Skin of body (tissue), 2 donors: Measurements from ENCODE around the gene KRTAP4-5. TPM values are rescaled to one million over a fixed set of nuclear protein-coding genes. Genes with fewer than 3 reads are reported as not detected.
"Not testable (repeated sequence)": the region's sequence is repeated elsewhere in the genome, so short reads cannot be mapped to it uniquely, and the experiment has no call there.

Experiments
- DNase-seq: peaks from one replicate; lab custom pipeline; 2025; lab: John Stamatoyannopoulos, UW
- total RNA-seq: library from RNA; depleted of rRNA; stranded (reverse); fragments of >200 nt; gene quantifications from one replicate; pipeline ENCODE4 v1.2.3, GENCODE V29; 2014

KRTAP4-5 gene
- total RNA-seq, 1 donor from 2014 or later = 1.3 TPM

DNA sequence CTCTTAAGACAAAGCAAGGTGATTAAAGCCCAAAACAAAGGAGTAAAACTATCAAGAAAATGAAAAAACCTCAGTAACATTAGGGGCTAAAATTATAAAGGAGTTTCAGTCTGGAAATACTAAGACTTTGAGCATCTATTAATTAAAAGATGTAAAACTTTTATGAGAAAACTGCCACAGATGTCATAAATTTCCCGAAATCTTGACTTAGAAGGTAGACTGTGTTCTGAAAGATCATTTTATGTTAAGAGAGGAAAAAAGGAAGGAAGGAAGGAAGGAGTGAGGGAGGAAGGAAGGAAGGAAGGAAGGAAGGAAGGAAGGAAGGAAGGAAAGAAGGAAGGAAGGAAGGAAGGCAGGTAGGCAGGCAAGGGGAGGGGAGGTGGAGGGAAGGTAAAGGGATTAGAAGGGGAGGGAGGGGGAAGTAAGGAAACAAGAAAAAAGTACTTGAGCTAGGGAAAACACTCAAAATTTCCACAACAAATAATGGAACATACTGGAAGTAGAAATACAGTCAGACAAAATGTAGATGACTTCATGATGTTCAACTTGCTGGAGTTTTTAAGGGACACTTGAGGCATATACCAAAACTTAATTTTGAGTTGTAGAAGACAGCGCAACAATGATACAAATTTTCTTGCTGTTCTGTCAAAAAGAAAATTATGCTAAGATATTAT, 2.0 kb downstream of the KRTAP4-5 start:
- no peak for DNase-seq

DNA sequence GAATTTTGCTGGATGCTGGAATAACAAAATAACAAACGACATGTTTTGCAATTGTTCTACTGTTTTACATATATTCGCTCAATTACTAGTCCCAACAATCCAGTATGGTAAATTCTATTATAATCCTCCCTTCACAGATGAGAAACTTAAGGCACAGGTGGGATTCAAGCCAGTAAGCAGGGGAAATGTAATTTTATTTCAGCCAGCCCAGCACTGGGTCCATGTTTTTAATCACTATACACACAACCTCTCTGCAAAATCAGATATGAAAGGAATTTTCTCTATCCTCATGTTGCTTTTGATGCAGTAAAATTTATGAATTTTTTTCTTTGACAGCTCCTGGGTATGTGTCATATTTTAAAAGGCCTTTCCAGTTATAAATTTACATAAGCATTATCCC, 4.4 kb downstream of the KRTAP4-5 start:
- DNase-seq = no peak

DNA sequence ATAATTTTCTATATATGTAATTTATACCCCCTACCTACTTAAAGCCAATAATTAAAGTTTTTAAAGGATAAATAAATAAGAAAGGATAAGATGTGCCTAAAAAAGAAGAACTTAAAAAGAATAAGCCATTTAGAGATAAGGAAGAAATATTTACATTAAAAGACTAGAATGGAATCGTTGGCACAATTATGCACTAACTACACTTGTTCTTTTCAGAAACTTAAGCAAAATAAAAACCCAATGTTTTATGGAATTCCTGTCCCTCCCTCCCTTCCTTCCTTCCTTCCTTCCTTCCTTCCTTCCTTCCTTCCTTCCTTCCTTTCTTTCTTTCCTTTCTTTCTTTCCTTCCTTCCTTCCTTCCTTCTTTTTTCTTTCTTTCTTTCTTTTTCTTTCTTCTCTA, 4.8 kb downstream of the KRTAP4-5 start:
- no peak for DNase-seq

DNA sequence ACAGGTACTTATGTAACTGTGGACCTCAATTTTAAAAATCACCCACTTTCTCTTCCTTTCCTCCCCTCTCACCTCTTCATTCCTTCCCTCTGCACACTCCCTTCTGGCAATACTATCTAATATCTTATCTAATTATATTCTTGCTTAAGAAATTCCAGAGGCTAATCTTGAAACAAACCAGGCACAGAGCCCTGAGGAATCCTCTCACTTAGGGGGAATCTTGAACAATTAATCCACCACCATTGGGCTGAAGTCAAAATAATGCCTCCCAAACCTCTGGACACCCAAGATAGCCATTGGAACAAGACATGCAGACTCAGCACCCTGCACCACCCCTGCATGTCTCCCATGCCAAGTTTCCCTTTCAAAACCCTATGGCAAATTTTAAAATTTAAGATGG, 8.3 kb downstream of the KRTAP4-5 start:
- no peak for DNase-seq

DNA sequence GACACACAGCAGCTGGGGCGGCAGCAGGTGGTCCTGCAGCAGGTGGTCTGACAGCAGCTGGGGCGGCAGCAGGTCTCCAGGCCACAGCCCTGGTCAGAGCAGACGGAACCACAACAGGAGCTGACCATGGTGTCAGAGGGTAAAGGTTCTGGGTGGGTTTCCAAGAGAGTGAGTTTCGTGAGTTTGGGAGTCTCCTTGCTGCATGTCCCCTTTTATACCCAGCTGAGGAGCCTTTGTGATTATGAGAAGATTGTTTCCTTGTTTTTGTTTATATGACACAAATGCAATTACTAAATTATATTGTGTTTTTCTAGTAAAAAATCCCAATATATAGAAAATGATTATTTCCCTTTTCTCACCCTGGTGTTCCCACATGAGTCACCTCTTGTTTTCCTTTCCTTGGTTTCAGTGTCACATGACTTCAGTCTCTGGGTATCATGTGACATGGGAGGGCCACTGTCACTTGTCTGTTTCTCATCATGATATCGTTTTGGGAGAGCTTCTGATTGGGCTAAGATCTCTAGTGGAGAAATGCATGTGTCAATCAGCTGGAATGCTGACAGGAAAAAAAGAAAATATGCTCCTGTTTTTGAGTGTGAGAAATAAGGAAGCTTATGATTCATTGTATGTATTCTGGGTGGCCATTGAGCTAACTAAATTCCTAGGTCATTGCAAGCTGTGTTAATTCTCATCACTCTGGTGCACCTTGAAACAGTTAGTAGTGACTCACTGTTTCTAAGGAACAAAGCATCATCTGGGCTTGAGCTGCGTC, 9.1 kb downstream of the KRTAP4-5 start, which contains the start of gene KRTAP4-6:
Gene KRTAP4-6 (minus strand): TSS at position 185 of the 772 bp plus-strand sequence. CDS start 57 bp downstream, at position 128.
- no peak for DNase-seq

DNA sequence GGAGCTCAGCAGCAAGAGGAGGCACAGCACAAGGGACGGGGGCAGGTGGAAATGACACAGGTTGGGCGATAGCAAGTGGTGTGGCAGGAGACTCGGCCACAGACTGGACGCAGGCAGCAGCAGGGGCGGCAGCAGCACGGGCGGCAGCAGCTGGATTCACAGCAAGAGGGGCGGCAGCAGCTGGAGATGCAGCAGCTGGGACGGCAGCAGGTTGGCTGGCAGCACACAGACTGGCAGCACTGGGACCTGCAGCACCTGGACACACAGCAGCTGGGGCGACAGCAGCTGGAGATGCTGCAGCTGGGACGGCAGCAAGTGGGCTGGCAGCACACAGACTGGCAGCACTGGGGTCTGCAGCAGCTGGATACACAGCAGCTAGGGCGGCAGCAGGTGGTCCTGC, 9.8 kb downstream of the KRTAP4-5 start:
- DNase-seq = not testable (repeated sequence)

DNA sequence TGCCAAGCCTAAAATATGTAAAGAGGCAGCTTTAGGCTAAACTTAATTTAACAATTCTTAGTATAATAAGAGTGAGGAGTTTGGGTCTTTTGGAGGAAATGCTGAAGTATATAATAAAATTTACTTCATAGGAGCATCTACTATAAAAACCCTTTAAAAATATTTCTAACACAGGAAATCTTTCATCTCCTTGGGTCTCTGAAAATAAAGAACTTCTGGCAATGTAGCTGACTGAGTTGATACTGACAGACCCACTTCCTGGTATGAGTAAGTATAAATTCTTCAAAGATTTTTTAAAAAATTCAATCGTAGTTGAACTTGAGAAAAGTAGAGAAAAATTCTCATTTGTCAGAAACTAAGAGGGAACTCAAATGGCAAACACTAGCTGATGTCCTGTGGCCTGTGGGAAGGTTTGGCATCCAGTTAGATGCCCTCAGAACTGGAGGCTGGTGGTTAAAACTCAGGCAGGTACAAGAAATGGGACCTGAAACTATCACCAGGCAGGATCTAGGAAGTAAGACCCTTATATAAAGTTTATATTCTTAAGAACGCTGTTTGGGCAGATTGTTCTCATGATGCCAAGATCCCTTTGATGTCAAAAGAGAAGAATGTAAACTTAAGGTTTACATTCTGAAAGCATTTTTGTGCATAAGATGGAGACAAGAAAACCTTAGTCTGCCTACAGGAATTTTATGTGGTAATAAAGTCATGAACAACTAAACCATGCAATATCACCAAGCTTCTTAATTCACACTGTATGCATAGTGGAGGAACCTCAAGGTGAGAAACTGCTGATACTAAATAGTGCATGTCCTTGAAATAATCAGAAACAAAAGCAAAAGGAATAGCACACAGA, 15.5 kb downstream of the KRTAP4-5 start:
- no peak for DNase-seq

DNA sequence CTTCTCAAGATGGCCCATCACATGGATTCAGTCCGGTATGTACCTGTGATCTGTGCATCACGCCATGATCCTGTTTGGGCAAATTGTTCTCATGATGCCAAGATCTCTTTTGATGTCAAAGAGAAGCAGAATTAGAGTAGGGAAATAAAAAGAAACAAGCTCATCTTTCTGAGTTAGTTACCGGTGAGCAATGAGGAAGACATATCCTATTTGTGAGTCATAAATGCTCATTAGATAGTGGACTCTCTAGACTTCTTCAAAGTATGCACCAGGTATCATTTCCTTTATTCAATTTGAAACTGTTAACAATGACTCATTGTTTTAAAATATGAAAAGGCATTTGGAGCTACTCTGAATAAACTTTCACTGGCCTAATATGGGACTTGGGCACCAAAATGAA, 17.6 kb downstream of the KRTAP4-5 start:
- DNase-seq = no peak

DNA sequence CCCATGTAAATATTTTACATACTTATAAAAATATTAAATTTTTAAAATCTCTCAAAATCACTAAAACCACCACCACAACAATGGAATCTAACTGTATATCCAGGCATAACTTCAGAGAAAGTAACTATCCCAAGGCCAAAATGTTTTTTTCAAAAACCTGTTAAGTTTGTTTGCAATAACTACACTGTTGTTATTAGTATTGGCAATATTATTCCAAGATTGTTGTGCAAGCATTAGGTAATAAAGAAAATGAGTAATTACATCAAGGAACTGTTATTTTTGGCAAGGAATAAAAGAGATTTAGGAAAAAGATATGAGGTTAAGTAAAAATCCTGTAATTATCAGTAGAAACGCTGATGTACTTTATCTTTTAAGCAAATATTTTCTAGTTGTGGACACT, 22.3 kb downstream of the KRTAP4-5 start:
- no peak for DNase-seq

DNA sequence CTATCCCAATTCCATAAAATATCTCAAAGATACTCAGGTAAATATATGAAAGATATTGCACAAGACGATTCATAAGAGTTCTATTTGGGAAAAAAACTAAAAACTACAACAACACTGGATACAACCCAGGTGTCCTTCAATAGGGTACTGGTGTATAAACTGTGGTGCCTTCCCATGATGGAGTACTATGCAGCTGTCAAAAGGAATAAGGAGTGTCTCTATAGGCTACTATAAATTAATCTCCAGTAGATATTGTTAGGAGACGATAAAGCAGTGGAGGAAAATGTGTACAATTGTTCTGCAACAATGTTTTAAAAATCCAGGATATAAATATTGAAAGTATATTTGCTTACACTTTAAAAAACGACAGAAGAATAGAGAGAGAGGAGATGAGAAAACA, 23.2 kb downstream of the KRTAP4-5 start:
- DNase-seq = no peak

DNA sequence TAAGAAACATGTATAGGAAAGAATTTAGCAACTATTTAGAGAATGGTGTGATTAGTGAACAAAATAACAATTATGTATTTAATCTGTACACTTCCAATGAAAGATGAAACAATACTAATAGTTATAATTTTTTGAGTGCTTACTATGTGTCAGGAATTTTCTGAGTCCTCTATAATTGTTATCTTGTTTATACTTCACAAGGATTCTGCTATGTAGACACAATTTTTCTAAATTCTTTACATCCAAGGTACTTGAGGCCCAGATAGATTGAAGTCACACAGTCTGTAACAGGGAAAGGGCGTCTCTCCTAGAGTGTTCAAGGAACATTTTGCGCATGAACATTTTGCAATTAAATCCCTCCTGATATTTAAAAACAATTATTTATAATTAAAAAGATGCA, 24.6 kb downstream of the KRTAP4-5 start:
- no peak for DNase-seq

DNA sequence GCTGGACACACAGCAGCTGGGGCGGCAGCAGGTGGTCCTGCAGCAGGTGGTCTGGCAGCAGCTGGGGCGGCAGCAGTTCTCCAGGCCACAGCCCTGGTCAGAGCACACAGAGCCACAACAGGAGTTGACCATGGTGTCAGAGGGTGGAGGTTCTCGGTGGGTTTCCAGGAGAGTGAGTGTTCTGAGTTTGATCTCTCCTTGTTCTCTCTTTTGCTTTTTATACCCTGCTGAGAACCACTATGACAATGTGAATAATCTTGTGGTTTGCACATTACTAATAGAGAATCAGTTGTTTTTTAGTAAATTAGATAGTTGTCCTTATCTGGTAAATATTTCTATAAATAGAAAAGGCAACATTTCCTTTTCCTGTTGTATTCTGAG, 25.6 kb downstream of the KRTAP4-5 start, which contains the start of gene KRTAP4-12:
Gene KRTAP4-12 (minus strand): TSS at position 192 of the 381 bp plus-strand sequence. CDS start 60 bp downstream, at position 132.
- DNase-seq = not testable (repeated sequence)

DNA sequence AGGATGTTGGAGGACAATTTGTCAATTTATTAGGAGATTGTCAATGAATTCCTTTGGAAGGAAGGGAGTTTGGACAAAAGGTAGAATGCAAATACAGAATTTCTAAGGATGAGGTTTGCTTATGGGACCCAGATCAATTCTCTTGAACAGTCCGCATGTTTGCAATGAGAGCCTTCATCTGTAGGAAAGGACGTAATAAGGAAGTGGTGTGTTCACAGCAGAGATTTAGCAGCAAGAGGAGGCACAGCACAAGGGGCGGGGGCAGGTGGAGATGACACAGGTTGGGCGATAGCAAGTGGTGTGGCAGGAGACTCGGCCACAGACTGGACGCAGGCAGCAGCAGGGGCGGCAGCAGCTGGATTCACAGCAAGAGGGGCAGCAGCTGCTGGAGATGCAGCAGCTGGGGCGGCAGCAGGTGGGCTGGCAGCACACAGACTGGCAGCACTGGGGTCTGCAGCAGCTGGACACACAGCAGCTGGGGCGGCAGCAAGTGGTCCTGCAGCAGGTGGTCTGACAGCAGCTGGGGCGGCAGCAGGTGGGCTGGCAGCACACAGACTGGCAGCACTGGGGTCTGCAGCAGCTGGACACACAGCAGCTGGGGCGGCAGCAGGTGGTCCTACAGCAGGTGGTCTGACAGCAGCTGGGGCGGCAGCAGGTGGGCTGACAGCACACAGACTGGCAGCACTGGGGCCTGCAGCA, 26.2 kb downstream of the KRTAP4-5 start:
- DNase-seq = not testable (repeated sequence)

DNA sequence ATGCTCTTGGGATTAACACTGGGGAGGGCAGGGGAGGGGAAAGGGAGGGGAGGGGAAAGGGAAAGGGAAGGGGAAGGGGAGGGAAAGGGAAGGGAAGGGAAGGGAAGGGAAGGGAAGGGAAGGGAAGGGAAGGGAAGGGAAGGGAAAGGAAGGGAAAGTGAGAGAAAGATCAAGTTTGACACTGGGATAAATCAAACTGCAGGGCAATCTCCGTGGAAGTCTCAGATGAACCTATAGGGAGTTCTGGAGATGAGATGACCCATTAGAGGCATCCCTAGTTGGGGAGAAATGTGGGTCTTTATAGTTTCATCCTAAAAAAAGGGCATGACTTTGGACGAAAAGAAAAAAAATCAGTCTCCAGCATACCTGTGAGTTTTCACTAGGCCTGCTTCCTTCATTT, 27.9 kb downstream of the KRTAP4-5 start:
- no peak for DNase-seq

DNA sequence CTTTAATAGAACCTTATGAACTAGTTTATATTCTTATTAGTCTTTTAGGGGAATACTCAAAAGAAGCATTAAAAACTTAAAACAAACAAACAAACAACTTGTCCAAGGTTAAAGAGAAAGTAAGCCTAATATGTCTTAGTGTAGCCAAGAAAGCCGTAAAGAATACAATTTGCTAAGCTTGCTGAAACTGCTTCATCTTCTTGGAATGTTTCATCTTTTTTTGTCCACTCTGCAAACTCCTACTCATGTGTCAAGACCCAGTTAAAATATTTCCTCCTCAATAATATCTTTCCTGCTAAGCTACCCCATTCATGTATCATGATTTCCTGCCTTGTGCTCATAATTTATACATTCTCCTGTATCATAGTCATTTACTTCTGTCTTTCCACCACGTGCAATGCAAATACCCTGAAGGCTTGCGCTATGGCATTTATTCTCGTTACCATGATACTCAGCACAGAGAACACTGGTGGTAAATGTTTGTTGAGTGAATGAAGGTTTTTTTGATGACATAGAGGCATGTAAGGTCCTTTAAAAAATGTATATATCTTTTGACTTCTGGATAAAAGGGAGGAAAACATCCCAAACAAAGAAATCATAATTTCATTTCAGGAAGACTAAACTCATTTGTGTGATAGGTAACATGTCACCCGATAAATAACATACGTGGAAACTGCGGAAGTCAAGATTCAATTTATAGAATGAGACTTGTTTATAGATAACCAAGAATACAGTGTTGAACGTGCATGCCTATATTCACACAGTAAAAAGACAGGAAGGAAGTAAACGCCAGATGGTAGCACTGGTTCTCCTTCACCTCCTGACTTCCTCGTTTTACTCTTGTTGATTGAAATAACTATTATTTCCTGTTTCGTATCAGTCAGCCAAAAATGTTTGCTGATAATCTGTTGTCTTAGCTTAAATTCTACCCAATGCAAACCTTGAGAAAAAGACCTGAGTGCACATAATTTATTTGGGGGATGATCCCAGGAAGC, 29.6 kb downstream of the KRTAP4-5 start:
- not testable (repeated sequence) for DNase-seq

DNA sequence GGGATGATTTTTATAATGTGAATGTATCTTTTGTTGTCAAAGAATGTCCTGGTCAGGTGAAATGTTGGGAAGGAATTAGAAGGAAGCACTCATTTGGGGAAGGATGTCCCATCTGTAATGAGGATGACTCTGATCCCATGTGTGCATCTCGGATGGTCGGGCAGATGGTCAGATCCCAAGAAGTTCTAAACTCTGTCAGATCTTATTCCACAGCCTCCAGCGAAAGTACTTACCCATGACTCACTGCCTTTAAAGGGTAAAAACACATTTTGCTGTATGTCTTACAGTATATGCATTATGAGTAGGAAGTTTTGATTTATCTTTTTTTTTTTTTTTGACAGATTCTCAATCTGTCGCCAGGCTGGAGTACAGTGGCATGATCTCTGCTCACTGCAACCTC, 30.9 kb downstream of the KRTAP4-5 start:
- DNase-seq = no peak

DNA sequence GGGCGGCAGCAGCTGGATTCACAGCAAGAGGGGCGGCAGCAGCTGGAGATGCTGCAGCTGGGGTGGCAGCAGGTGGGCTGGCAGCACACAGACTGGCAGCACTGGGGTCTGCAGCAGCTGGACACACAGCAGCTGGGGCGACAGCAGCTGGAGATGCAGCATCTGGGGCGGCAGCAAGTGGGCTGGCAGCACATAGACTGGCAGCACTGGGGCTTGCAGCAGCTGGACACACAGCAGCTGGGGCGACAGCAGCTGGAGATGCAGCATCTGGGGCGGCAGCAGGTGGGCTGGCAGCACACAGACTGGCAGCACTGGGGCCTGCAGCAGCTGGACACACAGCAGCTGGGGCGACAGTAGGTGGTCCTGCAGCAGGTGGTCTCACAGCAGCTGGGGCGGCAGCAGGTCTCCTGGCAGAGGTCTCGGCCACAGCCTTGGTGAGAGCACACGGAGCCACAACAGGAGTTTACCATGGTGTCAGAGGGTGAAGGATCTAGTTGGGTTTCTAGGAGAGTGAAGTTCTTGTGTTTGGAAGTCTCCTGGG, 31.7 kb downstream of the KRTAP4-5 start, which contains the start of gene KRTAP4-11:
Gene KRTAP4-11 (minus strand): TSS at position 528 of the 541 bp plus-strand sequence. CDS start 58 bp downstream, at position 470.
- DNase-seq = not testable (repeated sequence)

DNA sequence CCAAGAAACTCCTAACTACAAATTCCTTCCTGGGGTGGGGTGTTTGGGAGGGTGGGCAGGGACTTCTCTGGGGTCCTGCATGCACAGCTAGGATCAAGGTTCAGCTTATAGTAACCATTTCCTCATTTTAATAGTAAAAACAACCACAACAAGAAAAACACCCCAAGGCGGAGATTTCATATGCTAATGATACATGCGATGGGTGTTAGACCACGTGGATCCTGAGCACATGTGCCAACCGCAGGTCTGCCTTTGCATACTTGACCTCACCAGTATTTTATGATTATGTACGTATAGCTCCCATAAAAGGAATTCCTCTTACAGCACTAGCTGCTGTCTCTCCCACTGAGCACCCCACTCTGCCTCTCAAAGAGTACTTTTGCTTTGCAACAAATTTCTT, 33.3 kb downstream of the KRTAP4-5 start:
- no peak for DNase-seq

DNA sequence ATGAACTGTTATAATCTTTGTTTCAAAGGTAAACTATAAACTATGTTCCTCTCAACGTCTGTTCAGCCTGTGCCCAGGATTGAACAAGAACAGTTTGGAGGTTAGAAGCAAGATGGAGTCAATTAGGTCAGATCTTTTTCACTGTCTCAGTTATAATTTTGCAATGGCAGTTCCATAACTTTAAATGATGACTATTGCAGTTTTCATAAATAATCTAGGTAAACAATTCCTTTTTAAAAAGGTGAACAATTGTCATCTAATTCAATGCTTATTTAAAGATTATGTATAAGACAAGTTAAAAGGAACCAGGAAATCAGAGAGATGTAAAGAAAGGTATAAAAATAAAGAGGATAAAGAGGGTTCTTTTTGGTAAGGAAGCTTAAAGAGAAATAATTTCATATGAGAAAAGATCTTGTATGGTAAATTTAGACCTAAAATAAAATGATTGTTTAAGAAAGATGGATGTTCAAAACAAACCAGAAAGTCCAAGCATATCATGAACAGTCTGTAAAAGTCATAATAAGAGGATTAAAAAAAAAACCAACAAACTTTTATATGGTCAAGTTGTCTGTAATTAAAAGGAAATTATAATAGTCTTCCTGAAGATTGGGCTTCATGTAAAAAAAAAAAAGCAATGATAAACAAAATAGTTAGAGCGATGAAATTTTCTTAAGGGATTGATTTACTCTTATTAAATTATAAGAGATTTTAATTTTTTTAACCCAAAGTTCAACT, 38.3 kb downstream of the KRTAP4-5 start:
- DNase-seq = no peak
